OCI-LY3 (cell line): ENCODE measurements around the gene INTS4.

Source experiments
- CTCF ChIP-seq: fragments of 200-600, 300-600 bp; sonication (generic); IDR thresholded peaks from 2 replicates; pipeline ENCODE4 v1.5.1; 2014; ENCODE audit warnings: antibody characterized with exemption, low read length, low read depth
- EZH2phosphoT487 ChIP-seq: fragments of 200-600 bp; shearing (Covaris generic); IDR thresholded peaks from 2 replicates; pipeline ENCODE4 v1.6.1; 2018; ENCODE audit warnings: antibody characterized with exemption, mixed run types, low read depth

GRCh38 chr11:77999446-78000030 is 5.1 kb upstream of the INTS4 start:
- TF ChIP-seq CTCF (no peak), EZH2phosphoT487 (no peak)
